Left colon (tissue), 2 donors: ENCODE data around the gene NFIA. TPM values are rescaled to one million over a fixed set of nuclear protein-coding genes. Genes with fewer than 3 reads are reported as not detected.

ENCODE experiments used
- ATAC-seq: fragments of 200-7000 bp; cut with Tn5 transposase; one replicate; pipeline ENCODE4 v1.9.1; 2020; ENCODE audit warnings: mild to moderate bottlenecking, moderate library complexity
- DNase-seq, 2 donors: peaks; one replicate each; pipeline ENCODE4 v3.0.0-alpha.2; 2020
- intact Hi-C, 2 donors: fragments of 100-400 bp; cut with DNase I in 1 of 2; cut with micrococcal nuclease in 1 of 2; formaldehyde crosslinking; loops; one replicate each; pipeline versions ENCODE4 v1.11.2 to v1.14.0; 2022; cut with DNase I, micrococcal nuclease
- total RNA-seq, 2 donors: library from RNA; stranded (reverse); fragmentation: NEBNext Ultra II Directional; extraction: Animal tissue kit (Norgen Biotek cat#: 25700); gene quantifications; one replicate each; pipeline ENCODE4 v1.2.1, GENCODE V29; 2021
- donor health status: DM: no; HTN: no; CAD: no.
- donor health status: DM: yes; HTN: yes; CAD: no.

NFIA gene
- total RNA-seq, 2 donors from 2014 or later, result 51.1 to 51.4 TPM

DNA sequence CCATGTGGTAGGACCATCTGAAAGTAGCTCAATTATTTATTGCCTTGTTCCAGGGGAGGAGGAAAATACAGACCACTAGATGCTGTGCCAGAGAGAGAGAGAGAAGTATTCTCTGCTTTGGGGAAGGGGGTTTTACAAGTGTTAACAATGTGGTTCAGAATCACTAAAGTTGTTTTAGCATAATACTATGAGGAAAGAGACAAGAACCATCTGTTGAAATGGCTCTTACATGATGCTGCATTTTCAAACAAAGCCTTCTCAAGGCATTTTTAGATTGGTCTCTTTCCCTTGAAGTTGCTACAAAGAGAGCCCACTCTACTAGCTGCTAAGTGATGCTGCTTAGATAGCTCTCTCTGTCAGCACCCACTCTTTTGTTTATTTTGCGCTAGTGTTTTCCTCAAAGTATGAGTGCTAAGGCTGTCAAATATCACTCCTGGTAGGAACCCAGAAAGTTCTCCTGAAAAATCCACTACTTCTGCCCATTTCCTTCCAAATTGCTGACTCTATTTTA, 255.1 kb downstream of the NFIA start:
- DNase-seq (no peak), ATAC-seq (no peak)
- intact Hi-C loops, result loop anchor here in 1 of 2 donors (10.0 kb wide), 1 partner anchor 263 kb away; no protein-coding TSS in a partner anchor

DNA sequence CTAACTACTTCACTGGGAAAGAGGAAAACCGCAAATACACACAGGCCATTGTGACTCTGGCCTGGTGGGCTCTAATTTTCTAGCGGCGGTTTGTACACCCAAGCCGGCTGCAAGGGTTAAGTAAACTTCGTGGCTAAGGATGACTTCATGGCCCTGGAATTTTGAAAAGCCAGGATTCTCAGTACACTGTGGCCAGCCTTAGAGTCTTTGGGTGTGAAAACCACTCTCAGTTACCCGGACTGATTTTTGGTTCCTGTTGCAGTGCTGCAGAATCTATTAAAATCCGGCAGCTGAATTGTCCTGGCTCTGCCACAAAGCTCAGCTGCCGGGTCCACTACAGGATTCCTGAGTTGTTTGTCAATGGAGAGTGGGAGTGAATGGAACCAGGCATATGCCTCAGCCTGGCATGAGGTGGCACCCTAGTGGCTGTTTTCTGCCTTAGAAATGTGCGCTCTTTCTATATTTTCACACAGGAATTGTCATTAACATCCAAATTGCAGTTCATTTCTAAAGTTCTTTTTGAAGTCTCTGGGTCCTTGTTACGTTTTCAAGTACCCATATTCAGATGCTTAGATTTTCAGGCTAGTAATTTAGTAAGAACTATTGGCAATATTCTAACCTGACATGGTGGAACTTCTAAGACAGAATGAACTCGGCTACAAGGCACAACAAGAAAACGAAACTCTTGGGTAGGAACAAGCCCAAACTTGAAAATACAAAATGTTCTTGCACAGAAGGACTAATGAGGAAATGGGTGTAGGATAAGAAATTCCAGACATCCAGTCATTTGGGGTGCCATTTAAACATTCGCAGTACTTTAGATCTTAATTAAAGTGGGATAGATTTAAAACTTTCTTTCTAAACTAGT, 255.9 kb downstream of the NFIA start:
- peak; percentile 55 to 63 for DNase-seq
- intact Hi-C loops, result loop anchor here in 1 of 2 donors (10.0 kb wide), 1 partner anchor 263 kb away; no protein-coding TSS in a partner anchor
- ATAC-seq, result peak; percentile 98

DNA sequence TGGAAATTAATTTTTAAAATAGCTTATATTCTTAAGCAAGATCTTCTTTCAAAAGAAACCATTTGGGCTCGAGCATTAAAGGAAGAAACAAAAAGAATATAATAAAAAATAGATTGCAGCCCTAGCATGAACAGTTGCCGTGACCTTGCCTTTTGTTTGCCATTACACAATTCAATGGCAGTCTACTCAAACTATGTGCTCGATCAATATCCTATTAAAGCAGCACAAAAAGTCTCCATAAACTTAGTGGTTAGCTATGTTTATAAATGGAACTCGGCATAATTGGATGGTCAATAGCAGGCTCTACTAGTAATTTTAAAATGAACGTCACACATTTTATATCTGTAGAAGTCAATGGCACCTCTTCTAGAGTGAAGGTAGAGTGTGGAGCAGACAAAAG, 256.5 kb downstream of the NFIA start:
- intact Hi-C loops, result loop anchor here in 1 of 2 donors (10.0 kb wide), 1 partner anchor 264 kb away; no protein-coding TSS in a partner anchor
- no peak for DNase-seq
- ATAC-seq, result no peak

GRCh38 chr1:61341426-61341825, 259.1 kb downstream of the NFIA start:
- intact Hi-C loops, result loop anchor here in 1 of 2 donors (5.0 kb wide), 1 partner anchor 294 kb away; no protein-coding TSS in a partner anchor
- DNase-seq (no peak), ATAC-seq (no peak)

GRCh38 chr1:61343734-61344420, 261.5 kb downstream of the NFIA start:
- intact Hi-C loops, result loop anchor here in 1 of 2 donors (5.0 kb wide), 1 partner anchor 297 kb away; no protein-coding TSS in a partner anchor
- ATAC-seq (no peak), DNase-seq (no peak)

DNA sequence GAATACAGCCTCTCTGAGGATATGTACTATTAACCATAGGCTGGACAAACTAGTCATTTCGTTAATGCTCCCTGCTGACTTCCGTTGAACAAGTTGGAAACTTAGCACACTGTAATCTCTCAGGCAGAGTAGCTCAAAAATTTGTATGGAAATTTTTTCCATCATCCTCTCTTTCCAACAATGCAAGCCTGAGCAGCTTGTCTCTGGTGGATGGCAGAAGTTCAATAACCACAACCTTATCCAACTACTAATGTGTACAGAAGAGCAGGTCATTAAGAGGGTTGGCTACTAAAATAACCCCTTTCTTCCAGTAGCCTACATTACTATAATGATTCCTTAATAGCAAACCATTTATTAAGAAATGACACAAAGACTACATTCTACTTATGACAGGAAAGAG, 262.3 kb downstream of the NFIA start:
- intact Hi-C loops, result loop anchor here in 1 of 2 donors (5.0 kb wide), 1 partner anchor 297 kb away; no protein-coding TSS in a partner anchor
- DNase-seq (no peak), ATAC-seq (no peak)

DNA sequence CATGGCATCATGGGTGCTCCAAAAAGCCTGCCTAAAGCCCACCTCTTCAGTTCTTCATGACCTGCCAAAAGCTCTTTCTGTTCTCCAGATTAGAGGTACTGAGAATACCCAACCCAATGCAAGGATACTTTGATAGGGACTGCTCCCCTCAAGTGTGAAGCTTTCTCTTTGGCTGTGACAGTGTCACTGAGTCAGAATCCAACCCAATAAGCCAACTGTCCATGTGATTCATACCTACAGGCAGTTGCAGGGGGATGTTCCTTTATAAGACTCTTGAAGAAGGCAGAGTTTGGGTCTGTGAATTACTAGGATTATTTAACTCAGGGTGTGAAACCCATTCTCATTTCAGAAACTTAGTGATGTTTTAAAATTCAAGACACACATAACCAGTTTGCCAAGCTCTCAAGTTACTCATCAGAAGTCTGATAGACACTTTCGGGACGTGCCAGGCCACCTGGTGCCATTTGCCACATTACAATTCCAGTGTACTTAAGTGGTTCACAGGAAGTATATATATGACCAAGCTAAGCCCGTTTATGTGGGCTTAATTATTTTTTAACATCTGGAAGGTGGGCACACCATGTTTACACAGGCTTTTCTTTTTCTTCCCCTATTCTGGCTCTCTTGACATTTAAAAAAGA, 265.8 kb downstream of the NFIA start:
- intact Hi-C loops, result no loop called here
- no peak for ATAC-seq
- no peak for DNase-seq

DNA sequence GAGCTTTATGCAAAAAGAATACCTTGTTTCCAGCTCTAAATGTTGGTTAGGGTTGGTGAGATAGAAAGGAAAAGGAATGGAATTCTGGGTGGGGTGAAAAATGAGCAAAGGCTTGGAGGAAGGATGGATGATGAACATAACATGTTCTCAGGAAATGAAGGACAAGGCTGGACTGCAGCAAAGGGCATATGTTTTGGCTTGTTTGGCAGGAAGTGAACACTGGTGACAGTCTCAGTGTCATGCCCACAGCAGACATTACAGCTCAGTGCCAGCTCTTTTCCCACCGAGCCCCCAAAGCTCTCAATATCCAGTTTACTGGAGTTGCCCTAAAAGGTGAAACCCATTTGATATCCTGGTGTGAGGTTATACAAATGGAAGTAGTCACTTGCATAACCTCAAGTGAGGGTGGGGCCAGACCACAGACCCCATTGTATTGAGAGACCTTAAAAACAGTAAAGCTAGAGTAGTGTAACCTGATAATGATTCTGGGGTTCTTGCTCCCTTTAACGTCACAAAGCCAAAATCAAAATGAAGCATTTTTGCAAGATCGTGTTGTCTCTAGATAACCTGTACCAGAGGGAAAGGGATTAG, 270.6 kb downstream of the NFIA start:
- ATAC-seq, result no peak
- no peak for DNase-seq
- intact Hi-C loops, result no loop called here

GRCh38 chr1:61353797-61354406, 271.5 kb downstream of the NFIA start:
- DNase-seq (no peak), ATAC-seq (no peak)
- intact Hi-C loops, result no loop called here

DNA sequence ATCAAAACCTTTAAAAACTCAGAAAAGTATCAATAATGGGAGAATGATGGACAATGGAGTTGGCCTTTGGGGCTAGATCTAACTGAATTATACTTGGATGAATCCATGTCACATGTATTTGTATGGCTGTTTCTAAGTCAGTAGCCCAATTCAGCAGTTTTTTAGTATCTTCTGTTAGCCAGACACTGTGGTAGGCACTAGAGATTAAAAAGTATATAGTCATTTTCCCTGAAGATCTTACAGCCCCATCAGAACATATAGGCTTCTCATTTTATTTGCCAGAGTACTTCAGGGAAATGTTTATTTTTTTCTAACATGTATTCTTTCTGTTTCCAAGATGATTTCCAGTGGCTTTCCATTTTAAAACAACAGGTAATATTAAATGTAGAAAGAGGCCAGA, 273.7 kb downstream of the NFIA start:
- no peak for ATAC-seq
- DNase-seq, result no peak
- intact Hi-C loops, result no loop called here

- ATAC-seq (no peak), DNase-seq (no peak)
- intact Hi-C loops, result no loop called here
Measured at GRCh38 chr1:61356995-61357394, 274.6 kb downstream of the NFIA start.

DNA sequence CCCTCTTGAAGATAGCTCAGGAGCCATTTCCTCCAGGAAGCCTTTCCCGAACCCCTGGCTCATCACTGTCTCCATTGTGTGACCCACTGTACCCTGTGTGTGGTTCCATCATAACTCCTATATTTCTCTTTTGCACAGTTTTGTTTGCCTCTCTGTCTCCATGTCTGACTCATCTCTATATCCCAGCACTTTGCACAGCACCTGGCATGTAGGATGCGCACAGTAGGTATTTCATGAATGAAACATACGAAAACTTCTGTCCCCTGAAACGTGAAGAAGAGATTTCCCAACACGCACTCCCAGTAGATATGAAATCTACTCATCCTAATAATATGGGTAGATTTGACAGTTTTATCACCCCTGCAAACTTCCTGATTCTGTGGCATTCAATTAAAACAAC, 275.2 kb downstream of the NFIA start:
- intact Hi-C loops, result no loop called here
- DNase-seq (no peak), ATAC-seq (no peak)

DNA sequence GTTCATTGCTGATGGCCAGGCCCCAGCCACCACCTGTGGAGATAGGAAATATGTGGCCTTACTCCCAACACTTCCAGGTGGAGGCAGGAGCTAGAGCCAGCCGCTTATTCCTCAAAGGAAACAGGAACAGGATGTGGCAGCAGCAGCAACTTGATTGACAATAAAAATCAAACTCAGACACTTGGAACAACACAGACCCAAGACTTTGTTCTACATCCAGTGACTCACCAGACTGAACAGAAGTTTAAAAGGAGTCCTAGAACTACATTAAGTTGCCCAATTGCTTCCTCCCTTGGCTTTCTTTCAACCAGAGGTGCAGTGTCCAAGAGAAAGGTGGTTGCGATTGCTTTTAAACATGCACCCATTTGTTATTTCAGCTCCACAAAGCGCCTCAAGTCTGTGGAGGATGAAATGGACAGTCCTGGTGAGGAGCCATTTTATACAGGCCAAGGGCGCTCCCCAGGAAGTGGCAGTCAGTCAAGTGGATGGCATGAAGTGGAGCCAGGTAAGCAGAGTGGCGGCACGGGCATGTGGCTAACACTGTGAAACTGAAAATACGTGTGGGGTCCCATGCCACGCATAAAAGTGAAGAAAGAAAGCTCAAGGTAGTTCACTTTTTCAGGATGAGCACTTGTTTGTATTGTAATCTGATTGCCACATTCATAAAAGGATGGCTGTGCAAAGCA, 276.6 kb downstream of the NFIA start:
- intact Hi-C loops, result no loop called here
- DNase-seq (no peak), ATAC-seq (peak; percentile 27)

DNA sequence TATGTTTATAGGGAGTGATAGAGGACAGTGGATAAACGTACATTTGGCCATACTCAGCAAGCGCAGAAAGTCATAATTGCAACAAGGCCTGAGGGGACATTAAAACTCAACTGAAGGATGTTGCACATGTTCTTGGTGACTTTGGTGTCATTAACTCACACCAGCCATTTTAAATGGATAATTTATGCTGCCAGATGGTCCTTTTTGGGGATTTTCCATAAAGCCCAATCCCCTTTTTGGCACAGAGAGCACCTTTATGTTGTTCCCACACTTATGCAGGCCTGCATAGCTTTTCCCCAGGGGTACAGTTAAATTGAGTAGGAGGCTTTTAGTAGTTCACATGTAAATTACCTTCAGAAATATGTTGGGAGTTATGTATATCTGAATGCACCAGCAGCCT, 279.6 kb downstream of the NFIA start:
- ATAC-seq (no peak), DNase-seq (no peak)
- intact Hi-C loops, result no loop called here

DNA sequence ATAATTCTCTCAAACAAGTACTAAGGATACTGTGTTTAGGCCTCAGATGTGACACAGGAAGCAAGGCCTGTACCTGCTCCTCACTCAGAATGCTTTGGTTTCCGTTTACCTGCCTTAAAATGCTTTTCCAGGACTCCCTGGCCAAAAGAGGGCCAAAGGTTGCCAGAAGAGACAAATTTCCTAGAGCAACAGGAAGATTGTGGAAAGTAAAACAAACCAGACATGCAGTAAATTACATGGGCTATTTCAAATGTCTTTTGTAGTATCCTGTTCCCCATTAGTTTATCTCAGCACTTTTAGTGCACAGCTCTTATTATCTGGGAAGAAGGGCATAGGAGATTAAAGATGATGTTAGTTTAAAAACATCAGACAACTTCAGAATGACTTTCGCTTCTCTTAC, 280.0 kb downstream of the NFIA start:
- ATAC-seq, result peak; percentile 21
- intact Hi-C loops, result no loop called here
- no peak for DNase-seq

DNA sequence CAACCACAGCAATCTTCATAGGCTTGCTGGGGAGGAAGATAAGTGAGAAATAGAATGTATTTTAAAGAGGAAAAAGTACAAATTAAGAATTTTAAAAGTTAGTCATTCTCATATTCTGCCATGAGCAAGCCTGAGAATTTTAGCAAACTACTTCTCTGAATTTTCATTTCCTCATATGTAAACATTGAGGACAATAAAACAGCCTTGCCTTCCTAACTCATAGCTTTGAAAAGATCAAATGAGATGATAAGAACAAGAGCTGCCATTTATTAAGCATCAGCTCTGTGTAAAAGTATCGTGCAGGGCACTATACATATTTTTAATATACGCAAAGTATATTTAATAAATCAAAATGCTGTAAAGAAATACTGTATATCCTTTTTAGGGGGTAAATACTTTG, 286.0 kb downstream of the NFIA start:
- DNase-seq, result no peak
- peak; percentile 64 for ATAC-seq
- intact Hi-C loops, result no loop called here

GRCh38 chr1:61368876-61369275, 286.5 kb downstream of the NFIA start:
- DNase-seq (no peak), ATAC-seq (no peak)
- intact Hi-C loops, result no loop called here
